NCI-H1105 (cell line): ENCODE measurements around the gene RPF1.
"Not testable (repeated sequence)": the region's sequence is repeated elsewhere in the genome, so short reads cannot be mapped to it uniquely, and the experiment has no call there.

Experiments
- DNase-seq: peaks from one replicate; lab custom pipeline; 2025; lab: John Stamatoyannopoulos, UW

RPF1 gene

GRCh38 chr1:84493747-84494146 lies 14.7 kb downstream of the RPF1 start:
- no peak for DNase-seq

GRCh38 chr1:84496498-84496897 lies 17.4 kb downstream of the RPF1 start:
- no peak for DNase-seq

- no peak for DNase-seq
Observed at GRCh38 chr1:84497631-84498275, 18.7 kb downstream of the RPF1 start.

- DNase-seq = no peak
Observed at GRCh38 chr1:84502927-84503326, 23.9 kb downstream of the RPF1 start.

- no peak for DNase-seq
Observed at GRCh38 chr1:84504580-84505492, 25.8 kb downstream of the RPF1 start.

- peak; percentile 60 for DNase-seq
Observed at GRCh38 chr1:84505493-84506001, 26.5 kb downstream of the RPF1 start.

GRCh38 chr1:84506002-84506728 lies 27.1 kb downstream of the RPF1 start, which contains the start of the genes GNG5 and SPATA1:
GNG5 (minus strand) TSS chr1:84506581; CDS start chr1:84506091, 490 bp downstream.
SPATA1 (plus strand) TSS chr1:84506386; CDS start chr1:84516360, 9,974 bp downstream.
- DNase-seq = peak; percentile 96

GRCh38 chr1:84506729-84507453 lies 27.8 kb downstream of the RPF1 start:
- no peak for DNase-seq

GRCh38 chr1:84507887-84508286 lies 28.8 kb downstream of the RPF1 start:
- DNase-seq = not testable (repeated sequence)

GRCh38 chr1:84508510-84508909 lies 29.4 kb downstream of the RPF1 start:
- no peak for DNase-seq

- DNase-seq = no peak
Observed at GRCh38 chr1:84509029-84509428, 30.0 kb downstream of the RPF1 start.

GRCh38 chr1:84510165-84510564 lies 31.1 kb downstream of the RPF1 start:
- DNase-seq = no peak

- DNase-seq = no peak
Observed at GRCh38 chr1:84510668-84511067, 31.6 kb downstream of the RPF1 start.

GRCh38 chr1:84524590-84524989 lies 45.5 kb downstream of the RPF1 start:
- DNase-seq = no peak

- peak; percentile 87 for DNase-seq
Observed at GRCh38 chr1:84525779-84526178, 46.7 kb downstream of the RPF1 start.

GRCh38 chr1:84538599-84538998 lies 59.5 kb downstream of the RPF1 start:
- DNase-seq = no peak

- no peak for DNase-seq
Observed at GRCh38 chr1:84539972-84540371, 60.9 kb downstream of the RPF1 start.

- no peak for DNase-seq
Observed at GRCh38 chr1:84540759-84541158, 61.7 kb downstream of the RPF1 start.

- DNase-seq = no peak
Observed at GRCh38 chr1:84541679-84542078, 62.6 kb downstream of the RPF1 start.
